GM18507 (cell line): ENCODE measurements around the gene SORT1.
"Not testable (repeated sequence)": the region's sequence is repeated elsewhere in the genome, so short reads cannot be mapped to it uniquely, and the experiment has no call there.

ENCODE experiments used
- DNase-seq: peaks from one replicate; pipeline ENCODE4 v3.0.0; 2011; ENCODE audit warnings: low read depth; ENCODE audit not compliant: insufficient read length; ENCODE audit errors: extremely low spot score
- FAIRE-seq: peaks from 2 replicates; lab custom pipeline; 2011; peaks lifted over from hg19 to GRCh38; lab: Jason Lieb, UNC

Gene SORT1

DNA sequence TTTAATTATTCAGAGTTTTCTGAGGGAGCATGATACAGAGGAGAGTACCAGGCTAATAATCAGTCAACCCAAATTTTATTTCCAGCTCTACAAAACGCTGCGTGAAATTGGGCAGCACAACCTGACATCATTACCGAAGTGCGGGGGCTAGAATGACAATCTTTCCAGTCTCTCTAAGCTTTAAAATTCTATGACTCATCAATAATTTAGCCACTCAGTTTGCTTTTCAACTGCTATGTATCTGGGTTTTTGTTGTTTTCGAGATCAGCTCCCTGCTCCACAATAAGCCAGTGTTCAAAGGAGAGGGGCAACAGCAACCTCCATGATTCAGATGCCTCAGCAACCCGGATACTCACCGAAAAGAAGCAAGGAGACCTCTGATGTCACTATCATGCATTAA lies 13.9 kb downstream of the SORT1 start:
- DNase-seq (no peak), FAIRE-seq (no peak)

DNA sequence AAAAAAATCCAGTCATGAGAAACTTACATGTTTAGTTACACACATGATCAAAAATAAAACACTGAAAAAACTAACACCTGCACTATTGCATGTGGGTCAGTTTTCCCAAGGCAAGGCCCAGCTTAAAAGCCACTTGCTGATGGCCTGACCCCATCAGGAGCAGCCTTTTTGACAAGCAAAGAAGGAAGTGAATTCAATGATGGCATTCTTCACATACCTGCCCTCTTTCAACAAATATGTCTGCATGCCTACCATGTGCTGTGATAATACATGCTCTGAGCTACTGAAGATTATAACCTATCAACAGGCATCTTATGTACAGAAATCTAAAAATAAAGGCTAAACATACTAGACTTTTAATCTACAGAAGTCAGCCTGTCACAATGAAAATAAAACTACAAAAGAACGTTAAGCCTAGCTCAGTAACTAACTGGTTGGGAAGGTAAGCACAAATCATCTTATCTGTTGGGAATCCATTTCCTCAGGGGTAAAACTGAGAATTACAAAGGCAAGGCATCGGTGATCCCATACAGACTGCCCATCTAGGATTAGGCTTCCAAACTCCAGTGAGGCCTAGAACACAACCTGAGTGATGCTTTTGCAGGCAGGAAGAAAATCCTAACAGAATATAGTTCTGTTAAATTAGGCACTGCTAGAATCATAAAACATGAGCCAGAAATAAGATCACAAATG lies 14.5 kb downstream of the SORT1 start:
- DNase-seq: no peak
- no peak for FAIRE-seq

DNA sequence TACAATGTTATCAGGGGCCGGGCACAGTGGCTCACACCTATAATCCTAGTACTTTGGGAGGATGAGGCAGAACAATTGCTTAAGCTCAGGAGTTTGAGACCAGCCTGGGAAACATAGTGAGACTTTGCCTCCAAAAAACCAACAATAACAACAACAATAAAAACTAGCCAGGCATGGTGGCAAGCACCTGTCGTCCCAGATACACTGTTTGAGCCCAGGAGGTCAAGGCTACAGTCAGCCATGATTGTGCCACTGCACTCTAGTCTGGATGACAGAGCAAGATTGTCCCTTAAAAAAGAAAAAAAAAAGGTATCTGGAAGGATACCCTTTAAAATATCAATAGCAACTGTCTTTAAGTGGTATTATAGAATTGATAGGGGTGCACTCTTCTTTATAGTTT lies 16.1 kb downstream of the SORT1 start:
- no peak for DNase-seq

DNA sequence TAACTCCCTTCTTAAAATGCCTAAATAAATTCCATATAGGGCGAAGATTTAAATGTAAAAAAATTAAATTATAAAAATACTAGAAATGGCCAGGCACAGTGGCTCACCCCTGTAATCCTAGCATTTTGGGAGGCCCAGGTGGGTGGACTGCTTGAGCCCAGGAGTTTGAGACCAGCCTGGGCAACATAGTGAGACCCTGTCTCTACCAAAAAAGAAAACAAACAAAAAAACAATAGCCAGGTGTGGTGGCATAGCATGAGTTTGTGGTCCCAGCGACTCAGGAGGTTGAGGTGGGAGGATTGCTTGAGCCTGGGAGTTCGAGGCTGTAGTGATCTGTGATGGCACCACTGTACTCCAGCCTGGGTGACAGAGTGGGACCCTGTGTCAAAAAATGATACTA lies 17.8 kb downstream of the SORT1 start:
- FAIRE-seq (no peak), DNase-seq (no peak)

More for the DNA sequence above, 16.1 kb downstream of the SORT1 start:
- no peak for FAIRE-seq

DNA sequence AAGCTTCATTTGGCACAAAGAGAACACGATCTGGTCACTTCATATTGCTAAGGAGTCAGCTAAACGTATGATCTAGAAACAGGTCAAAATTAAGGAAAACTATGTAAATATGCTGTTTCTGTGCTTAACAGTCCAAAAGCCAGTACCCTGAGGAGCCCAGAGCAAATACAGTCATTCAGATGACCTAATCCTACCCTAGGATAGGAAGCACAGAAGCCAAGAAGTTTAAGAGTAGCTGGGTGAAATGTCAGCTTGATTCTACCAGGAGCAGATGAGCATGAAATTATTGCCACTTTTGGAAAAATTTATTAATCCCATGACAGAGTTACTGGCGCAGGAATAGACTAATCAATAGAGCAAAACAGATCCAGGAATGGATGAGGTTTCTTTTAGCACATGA lies 18.3 kb downstream of the SORT1 start:
- FAIRE-seq (no peak), DNase-seq (no peak)

DNA sequence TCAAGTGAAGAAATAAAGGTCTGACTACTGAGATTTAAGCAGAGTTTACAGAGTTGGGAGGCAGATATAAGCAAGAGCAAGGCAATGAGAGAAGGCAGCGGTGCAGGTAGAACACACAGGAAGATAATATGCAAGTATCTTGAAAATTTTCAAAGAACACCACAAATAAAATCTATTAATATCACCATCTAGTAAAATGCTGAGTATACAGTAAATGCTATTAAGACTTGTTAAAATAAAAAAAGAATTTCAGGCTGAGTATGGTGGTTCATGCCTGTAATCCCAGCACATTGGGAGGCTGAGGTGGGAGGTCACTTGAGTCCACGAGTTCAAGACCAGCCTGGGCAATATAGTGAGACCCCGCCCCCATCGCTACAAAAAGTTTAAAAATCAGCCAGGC lies 20.0 kb downstream of the SORT1 start:
- DNase-seq (no peak), FAIRE-seq (no peak)

DNA sequence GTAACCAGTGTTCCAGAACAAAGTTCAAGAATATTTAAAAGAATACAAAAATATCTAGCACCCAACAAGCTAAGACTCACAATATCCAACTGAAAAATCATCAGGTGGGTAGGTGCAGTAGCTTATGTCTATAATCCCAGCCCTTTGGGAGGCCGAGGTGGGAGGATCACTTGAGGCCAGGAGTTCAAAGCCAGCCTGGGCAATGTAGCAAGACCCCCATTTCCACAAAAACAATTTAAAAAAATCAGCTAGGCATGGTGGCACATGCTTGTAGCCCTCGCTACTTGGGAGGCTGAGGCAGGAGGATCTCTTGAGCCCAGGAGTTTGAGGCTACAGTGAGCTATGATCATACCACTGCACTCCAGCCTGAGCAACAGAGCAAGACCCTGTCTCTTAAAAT lies 24.0 kb downstream of the SORT1 start:
- FAIRE-seq, DNase-seq: not testable (repeated sequence)

DNA sequence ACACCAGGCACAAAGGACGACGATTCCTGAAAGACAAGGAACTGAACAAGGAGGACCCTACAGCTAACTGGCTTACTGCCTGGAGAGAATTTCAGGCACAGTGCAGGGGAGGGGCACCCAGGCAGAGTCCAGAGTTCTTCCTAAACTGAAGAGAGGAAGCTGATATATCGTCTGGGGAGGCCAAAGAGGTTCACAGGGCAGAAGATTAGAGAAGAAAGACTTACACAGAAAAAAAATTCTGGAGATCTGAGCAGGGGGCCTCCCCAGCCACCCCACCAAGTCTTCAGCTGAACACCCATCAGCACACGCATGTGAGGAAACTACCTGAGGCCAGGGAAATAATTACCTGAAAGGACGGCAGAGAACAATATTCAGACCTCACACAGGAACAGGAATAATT lies 24.6 kb downstream of the SORT1 start:
- FAIRE-seq: no peak

DNA sequence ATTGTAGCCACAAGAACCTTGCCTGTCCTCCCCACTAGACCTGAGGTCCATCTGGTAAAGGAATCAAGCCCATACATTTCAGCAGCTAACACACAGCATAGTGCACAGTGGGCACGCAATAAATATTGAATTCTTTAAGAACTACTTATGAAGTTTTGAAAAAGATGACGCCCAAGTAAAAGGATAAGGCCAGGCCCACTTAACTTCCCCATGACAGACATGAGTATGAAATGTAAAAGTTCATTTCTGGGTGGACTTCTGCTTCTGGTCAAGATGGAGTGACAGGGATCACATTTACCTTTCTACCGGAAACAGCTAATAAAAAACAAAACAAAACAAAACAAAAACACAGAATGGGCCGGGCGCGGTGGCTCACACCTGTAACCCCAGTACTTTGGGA lies 25.4 kb downstream of the SORT1 start:
- FAIRE-seq: no peak
- no peak for DNase-seq

More for the DNA sequence above, 24.6 kb downstream of the SORT1 start:
- no peak for DNase-seq

DNA sequence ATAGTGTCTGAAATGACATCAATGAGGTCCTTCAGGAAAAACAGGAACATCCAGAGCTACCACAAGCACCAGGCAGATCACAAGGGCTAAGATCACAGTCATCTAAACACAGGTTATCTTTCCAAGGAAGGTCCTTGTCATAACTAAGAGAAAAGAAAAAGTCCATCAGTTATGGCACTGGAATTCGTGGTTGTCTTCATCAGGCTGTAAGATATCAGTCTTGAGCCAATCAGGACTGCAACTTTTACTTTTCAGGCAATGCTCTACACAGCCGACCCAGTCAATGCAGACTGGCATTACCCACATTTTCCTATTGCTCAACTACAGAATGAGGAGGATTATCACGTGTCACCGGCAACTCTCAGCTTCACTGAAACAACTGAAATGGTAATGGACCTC lies 26.4 kb downstream of the SORT1 start:
- no peak for DNase-seq
- no peak for FAIRE-seq

DNA sequence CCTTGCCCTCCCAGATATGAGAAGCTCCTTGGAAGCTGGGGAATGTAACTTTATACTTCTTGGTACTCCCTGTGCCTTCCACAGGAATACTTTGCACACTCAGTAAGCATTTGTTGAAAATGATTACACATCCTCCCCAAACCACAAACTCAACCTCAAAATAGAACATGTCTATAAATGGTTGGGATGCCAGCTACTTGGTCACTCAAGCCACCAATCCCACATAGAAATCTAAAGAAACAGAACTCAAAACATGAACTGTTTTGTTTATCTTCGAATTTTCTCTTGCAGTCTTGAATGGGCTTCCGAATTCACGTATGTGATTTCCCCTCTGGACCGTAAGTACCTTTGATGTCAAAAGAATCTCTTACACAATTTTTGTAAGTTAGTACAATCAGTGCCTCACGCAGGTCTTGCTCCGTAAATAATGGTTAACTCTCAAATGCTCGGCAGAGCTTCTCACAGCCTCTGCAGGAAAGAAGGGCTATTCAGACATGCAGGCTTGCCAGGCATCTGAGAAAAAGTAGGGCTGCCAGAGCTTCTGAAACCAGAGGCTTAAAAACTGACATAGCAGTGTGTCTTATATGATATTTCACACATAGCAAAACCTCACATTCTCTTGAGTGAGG lies 26.9 kb downstream of the SORT1 start:
- DNase-seq (no peak), FAIRE-seq (no peak)

DNA sequence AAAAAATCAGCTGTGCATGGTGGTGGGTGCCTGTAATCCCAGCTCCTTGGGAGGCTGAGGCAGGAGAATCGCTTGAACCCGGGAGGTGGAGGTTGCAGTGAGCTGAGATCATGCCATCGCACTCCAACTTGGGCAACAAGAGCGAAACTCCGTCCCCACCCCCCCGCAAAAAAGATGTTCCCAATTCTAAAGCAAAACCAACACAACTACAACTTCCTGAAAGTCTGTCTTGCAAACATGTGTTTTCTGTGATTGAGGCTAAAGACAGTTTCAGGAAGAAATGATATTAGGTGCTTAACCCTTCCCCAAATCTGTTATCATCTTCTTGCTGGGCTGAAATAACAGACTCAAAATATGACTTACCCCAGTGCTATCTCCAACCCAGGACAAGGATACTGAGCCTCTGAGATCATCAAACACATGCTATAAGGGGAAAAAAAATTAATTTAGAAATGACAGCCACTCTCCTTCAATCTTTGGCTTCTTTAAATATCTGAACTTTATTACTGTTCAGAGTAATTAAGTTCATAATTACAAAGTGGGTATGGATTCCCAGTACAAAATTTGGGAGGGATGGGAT lies 28.5 kb downstream of the SORT1 start:
- DNase-seq: no peak
- FAIRE-seq: no peak

DNA sequence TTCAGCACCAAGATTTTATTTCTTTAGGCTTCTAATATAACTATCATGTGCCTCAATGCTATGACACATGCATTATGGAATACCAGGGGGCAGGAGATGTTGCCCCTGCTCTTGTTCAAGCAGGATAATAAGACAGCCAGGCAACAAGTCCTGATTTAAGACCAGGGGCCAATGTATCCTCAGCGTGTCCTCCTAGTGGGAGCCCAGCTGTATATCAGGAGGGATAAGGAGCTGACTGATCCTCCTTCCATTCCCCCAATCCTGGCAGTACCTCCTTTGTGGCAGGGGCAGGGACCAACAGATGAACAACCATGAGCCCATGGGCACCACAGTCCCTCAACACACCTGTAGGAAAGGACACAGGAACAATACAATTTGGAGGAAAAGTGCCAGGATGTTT lies 29.3 kb downstream of the SORT1 start:
- no peak for FAIRE-seq

DNA sequence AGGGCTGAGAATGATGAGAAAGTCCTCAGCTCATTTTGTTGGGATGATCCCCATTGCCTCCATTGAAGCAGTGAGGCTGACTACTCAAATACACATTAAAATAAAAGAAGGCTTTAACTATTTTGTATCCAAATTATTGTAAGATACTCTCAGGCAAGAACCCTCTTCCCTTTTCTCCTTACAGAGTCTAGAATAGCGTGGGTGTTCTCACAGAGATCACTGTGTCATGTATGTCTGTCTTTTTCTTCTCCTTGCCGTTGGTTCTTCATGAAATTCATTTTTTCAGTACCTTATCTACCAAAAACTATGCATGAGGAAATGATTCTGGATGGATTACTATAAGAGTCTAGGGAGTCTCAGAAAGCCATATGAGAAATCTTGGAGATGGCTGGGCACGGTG lies 30.1 kb downstream of the SORT1 start:
- DNase-seq: no peak
- no peak for FAIRE-seq

More for the DNA sequence above, 29.3 kb downstream of the SORT1 start:
- no peak for DNase-seq

DNA sequence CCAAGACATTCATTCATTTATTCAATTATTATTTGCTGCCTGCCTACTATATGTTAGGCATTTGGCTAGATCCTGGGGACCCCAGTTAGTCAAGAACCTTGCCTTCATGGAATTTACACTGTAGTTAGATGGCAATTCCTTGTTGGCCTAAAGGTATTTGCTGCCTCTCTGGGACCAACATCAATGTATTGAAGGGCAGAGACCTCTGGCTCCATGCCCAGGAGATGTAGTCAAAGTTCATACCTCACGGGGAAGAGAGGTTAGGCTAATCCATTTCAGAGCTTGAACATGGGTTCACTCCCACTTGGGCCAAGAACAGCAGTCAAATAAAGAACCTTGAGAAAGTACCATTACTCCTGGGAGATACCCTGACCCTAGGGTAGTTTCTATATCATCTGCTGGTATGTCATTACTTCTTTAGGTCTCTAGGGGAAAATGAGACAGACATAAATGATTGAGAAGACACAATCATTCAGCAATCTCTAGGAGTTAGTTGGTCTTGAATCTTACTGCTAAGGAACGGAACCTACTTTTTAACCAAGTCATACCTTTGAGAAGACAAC lies 32.0 kb downstream of the SORT1 start:
- no peak for FAIRE-seq
- no peak for DNase-seq

DNA sequence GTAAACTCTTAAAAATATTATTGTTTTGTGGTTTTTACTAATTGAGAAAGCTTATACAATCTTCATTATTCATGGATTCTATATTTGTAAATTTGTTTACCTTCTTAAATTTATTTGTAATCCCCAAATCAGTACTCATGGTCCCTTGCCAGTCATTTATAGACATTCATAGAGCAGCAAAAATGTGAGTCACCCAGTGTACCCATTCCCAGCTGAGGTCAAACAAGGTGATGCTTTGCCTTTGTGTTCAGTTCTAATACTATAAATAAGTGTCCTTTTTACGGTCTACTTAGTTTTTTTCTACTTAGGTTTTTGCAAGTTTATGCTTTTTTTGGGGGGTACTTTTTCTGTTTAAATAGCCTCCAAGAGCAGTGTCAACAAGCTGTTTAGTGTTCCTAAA lies 36.1 kb downstream of the SORT1 start:
- DNase-seq: no peak
- no peak for FAIRE-seq

DNA sequence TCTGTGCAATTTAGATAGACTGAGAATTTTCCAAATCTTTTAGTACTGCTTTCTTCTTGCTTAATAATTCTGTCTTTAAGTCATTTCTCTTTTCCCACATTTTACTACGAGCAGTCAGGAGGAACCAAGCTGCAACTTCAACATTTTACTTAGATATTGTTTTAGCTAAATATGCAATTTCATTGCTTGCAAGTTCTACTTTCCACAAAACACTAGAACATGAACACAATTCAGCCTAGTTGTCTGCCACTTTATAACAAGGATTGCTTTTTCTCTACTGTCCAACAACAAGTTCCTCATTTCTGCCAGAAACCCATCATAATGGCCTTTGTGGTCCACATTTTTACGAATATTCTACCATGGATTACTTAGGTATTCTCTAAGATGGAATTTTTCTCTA lies 36.6 kb downstream of the SORT1 start:
- FAIRE-seq: no peak

DNA sequence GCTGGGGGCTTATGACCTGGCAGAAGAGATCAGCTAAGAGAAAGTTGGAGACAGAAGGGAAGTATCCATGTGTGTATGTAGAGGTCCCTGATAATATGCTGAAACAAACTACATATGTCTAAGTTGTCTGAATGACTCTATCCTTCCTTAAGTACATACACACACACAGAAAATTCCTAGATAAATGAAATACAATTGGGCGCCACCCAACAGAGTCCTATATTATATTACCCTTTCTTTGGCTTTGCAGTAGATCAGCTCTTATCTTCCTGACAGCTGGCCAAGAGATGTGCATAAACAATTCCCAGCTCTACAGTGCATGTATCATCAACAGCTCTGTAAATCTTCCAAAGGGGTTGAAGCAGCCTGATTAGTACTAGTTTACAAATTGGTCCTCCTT lies 40.1 kb downstream of the SORT1 start:
- DNase-seq: no peak
- no peak for FAIRE-seq

More for the DNA sequence above, 36.6 kb downstream of the SORT1 start:
- no peak for DNase-seq

DNA sequence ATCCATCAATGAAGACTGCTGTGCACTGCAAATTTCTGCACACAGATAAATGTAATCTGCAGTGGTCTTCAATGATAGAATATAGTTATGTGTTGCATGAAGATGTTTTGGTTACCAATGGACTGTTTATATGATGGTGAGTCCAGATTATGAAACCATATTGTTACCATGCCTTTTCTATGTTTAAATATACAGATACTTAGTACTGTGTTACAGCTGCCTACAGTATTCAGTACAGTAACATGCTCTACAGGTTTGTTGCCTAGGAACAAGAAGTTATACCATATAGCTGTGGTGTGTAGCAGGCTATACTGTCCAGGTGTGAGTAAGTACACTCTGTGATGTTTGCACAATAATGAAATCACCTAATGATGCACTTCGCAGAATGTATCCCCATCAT lies 40.8 kb downstream of the SORT1 start:
- FAIRE-seq (no peak), DNase-seq (no peak)

DNA sequence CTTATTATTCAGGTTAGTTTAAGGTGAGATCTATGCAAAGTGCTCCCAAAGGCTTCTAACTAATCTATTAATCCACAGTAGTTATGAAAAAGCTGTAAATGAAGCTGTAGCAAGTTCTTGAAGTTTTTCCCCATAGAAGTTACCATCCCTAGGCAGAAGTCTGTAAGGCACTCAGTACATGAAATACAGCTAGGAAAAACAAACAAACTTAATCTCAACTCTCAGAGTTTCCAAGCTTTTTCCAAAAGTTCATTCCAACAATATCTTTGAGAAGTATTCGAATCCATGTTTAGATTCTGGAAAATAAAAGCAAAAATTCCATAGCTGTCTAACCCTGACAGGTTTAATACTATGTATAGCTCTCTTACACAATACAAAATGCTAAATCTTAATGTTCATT lies 41.2 kb downstream of the SORT1 start:
- DNase-seq (no peak), FAIRE-seq (no peak)

DNA sequence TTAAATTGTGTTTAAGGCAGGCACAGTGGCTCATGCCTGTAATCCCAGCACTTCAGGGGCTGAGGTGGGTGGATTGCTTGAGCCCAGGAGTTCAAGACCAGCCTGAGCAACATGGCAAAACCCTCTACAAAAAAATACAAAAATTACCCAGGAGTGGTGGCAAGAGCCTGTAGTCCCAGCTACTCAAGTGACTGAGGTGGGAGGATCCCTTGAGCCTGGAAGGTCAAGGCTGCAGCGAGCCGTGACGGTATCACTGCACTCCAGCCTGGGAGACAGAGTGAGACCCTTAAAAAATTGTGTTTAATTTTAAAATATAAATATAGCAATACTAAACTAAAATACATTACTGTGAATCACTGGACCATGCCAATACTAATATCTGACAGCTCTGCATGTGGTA lies 42.8 kb downstream of the SORT1 start:
- FAIRE-seq: no peak

More for the DNA sequence above, 42.8 kb downstream of the SORT1 start:
- no peak for DNase-seq
